Heart left ventricle (tissue), 13 donors: ENCODE measurements around the gene NKIRAS1.

Experiments used
- CTCF ChIP-seq, 12 donors: fragments of 200-600 bp; sonication (generic) in 4 of 12; IDR thresholded peaks; one replicate each; pipeline versions ENCODE4 v1.5.0 to v1.8.0; 2018 to 2022; ENCODE audit warnings: antibody characterized with exemption in 12 of 12, mild to moderate bottlenecking in 5 of 12
- POLR2A ChIP-seq, 2 donors: fragments of 450-650 bp; IDR thresholded peaks; one replicate each; pipeline ENCODE4 v1.6.1; 2017; ENCODE audit warnings: antibody characterized with exemption in 2 of 2, mild to moderate bottlenecking in 2 of 2, moderate library complexity in 2 of 2
- donor health status: ischemic (EF 13 %, LVEDD 7.1; RV severe dilation, severe dysfunction).
- donor health status: DM: no; HTN: yes; CAD: no.
- donor health status: DM: no; HTN: no; CAD: no.
- donor health status: ischemic (EF 25% LVEDD 6.9; RV normal size, moderate dysfunction).
- donor health status: ischemic (EF 25% LVEDD 5.7; RV mildly dilated, moderate dysfunction).
- donor health status: ischemic (EF 35%, LVEDD 5.7; RV mildly dilated, moderate dysfunction).
- donor health status: nonischemic (EF 11% LVEDD 7.7; RV severe dilation, severe dysfunction).
- donor health status: DM: yes; HTN: yes; CAD: no.
- donor health status: PGD.
- donor health status: ischemic (EF 29% LVEDD 5.4; RV normal size, mild dysfunction).
- donor health status: nonischemic (EF 23%, LVEDD 6.1; RV moderate dilation, normal function).

GRCh38 chr3:23894254-23895061, 22.3 kb downstream of the NKIRAS1 start:
- TF ChIP-seq CTCF (IDR thresholded peaks at IDR 0.05) = no peak
- TF ChIP-seq POLR2A (IDR thresholded peaks at IDR 0.05) = no peak
